ENCODE results near the gene RYR1. TPM values are rescaled to one million over a fixed set of nuclear protein-coding genes. Genes with fewer than 3 reads are reported as not detected.

RYR1 gene
- total RNA-seq, 4 donors from 2014 or later: 0.54 to 1.6 (median 0.61) TPM

DNA sequence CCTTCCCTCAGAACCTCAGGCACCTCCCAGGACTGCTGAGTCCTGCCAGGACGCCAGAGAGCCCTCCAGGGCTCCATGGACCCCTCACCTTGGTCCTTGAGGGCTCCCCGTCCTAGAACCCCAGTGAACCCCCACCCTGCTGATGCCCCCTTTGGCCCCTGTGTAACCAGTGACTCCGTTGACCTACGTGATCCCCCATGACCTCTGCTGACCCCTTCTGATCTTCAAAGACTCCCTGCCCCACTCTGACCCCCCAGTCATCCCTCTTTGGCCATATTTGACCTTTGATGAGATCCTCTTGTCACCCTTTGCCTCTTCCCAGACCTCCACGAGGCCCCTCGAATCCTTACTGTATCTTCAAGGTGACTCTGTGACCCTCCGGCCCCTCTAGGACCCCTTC lies 92.9 kb downstream of the RYR1 start:
- 93% methylated on average over 7 of the region's 7 CpGs for WGBS, 2 donors
- Histone ChIP-seq H3K9me3 (no peaks in the 10 kb centered on the region), H3K36me3 (no peaks in the 10 kb centered on the region), H3K27me3 (no peaks in the 10 kb centered on the region), H3K4me3 (replicated peaks in 1 of 3) (no peak overlapping the region), H3K27ac (no peak overlapping the region), H3K4me1 (no peaks in the 10 kb centered on the region)
- TF ChIP-seq POLR2A (IDR thresholded peaks at IDR 0.05): no peak
- TF ChIP-seq, protein P1, sequence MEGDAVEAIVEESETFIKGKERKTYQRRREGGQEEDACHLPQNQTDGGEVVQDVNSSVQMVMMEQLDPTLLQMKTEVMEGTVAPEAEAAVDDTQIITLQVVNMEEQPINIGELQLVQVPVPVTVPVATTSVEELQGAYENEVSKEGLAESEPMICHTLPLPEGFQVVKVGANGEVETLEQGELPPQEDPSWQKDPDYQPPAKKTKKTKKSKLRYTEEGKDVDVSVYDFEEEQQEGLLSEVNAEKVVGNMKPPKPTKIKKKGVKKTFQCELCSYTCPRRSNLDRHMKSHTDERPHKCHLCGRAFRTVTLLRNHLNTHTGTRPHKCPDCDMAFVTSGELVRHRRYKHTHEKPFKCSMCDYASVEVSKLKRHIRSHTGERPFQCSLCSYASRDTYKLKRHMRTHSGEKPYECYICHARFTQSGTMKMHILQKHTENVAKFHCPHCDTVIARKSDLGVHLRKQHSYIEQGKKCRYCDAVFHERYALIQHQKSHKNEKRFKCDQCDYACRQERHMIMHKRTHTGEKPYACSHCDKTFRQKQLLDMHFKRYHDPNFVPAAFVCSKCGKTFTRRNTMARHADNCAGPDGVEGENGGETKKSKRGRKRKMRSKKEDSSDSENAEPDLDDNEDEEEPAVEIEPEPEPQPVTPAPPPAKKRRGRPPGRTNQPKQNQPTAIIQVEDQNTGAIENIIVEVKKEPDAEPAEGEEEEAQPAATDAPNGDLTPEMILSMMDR (IDR thresholded peaks at IDR 0.05): no peak
- intact Hi-C loops (cut with DNase I): no loop called here
- DNase-seq: no peak

- intact Hi-C loops (cut with DNase I): no loop called here
- DNase-seq: no peak
- Histone ChIP-seq H3K27me3 (no peaks in the 10 kb centered on the region), H3K4me1 (no peaks in the 10 kb centered on the region), H3K36me3 (no peaks in the 10 kb centered on the region), H3K9me3 (no peaks in the 10 kb centered on the region), H3K27ac (no peak overlapping the region), H3K4me3 (replicated peaks in 1 of 3) (no peak overlapping the region)
- WGBS, 2 donors: 67 to 69% methylated on average over 32 of the region's 32 CpGs
- no peak for TF ChIP-seq POLR2A (IDR thresholded peaks at IDR 0.05)
- TF ChIP-seq, protein P1 (IDR thresholded peaks at IDR 0.05): no peak
Measured at GRCh38 chr19:38527466-38528136, 94.1 kb downstream of the RYR1 start.

GRCh38 chr19:38528213-38528755 lies 94.8 kb downstream of the RYR1 start:
- Histone ChIP-seq H3K36me3 (no peaks in the 10 kb centered on the region), H3K27me3 (no peaks in the 10 kb centered on the region), H3K27ac (no peak overlapping the region), H3K9me3 (no peaks in the 10 kb centered on the region), H3K4me3 (replicated peaks in 1 of 3) (no peak overlapping the region), H3K4me1 (no peaks in the 10 kb centered on the region)
- 76 to 83% methylated on average over 24 of the region's 24 CpGs for WGBS, 2 donors
- DNase-seq: no peak
- TF ChIP-seq, protein P1 (IDR thresholded peaks at IDR 0.05): no peak
- TF ChIP-seq POLR2A (IDR thresholded peaks at IDR 0.05): no peak
- intact Hi-C loops (cut with DNase I): no loop called here

- no peaks in the 10 kb centered on the region for H3K36me3 ChIP-seq
- H3K9me3 ChIP-seq: no peaks in the 10 kb centered on the region
- no peak overlapping the region for H3K4me3 ChIP-seq (replicated peaks in 1 of 3)
- no peak overlapping the region for H3K27ac ChIP-seq
- no peak for DNase-seq
- no peak for TF ChIP-seq POLR2A (IDR thresholded peaks at IDR 0.05)
- TF ChIP-seq, protein P1 (IDR thresholded peaks at IDR 0.05): no peak
- intact Hi-C loops (cut with DNase I): no loop called here
- 78 to 86% methylated on average over 6 of the region's 6 CpGs for WGBS, 2 donors
- H3K27me3 ChIP-seq: no peaks in the 10 kb centered on the region
- H3K4me1 ChIP-seq: no peaks in the 10 kb centered on the region
Measured at GRCh38 chr19:38528931-38529330, 95.4 kb downstream of the RYR1 start.

GRCh38 chr19:38531515-38531914 lies 98.0 kb downstream of the RYR1 start:
- WGBS, 2 donors: 100% methylated on average over 2 of the region's 2 CpGs; no CpG with 5 or more reads in 1 of the 2 donors
- Histone ChIP-seq H3K9me3 (no peaks in the 10 kb centered on the region), H3K4me1 (no peaks in the 10 kb centered on the region), H3K4me3 (replicated peaks in 1 of 3) (no peak overlapping the region), H3K36me3 (no peaks in the 10 kb centered on the region), H3K27me3 (no peaks in the 10 kb centered on the region), H3K27ac (no peak overlapping the region)
- TF ChIP-seq, protein P1 (IDR thresholded peaks at IDR 0.05): no peak
- no peak for TF ChIP-seq POLR2A (IDR thresholded peaks at IDR 0.05)
- DNase-seq: no peak
- intact Hi-C loops (cut with DNase I): loop anchor here (10.0 kb wide), 1 partner anchor 413 kb away; no protein-coding TSS in a partner anchor

All from thyroid gland (tissue), 4 donors.